GM12878 (cell line): Measurements from ENCODE around the gene FHOD3. TPM values are rescaled to one million over a fixed set of nuclear protein-coding genes. Genes with fewer than 3 reads are reported as not detected.

Experiments
- ATAC-seq: fragments of 200-7000 bp; cut with Tn5 transposase; 3 replicates; pipeline ENCODE4 v1.9.1; 2020; ENCODE audit warnings: mild to moderate bottlenecking, moderate library complexity
- BruUV-seq: library from RNA; stranded (reverse); fragments of 400-500 nt; replicated peaks from 2 replicates; lab custom pipeline; 2021; lab: Mats Ljungman, UMichigan
- CTCF ChIA-PET: fragments of 300-600 bp; sonication (Branson Sonifier 250); formaldehyde crosslinking; extraction: SDS; loops from one replicate; lab custom pipeline; 2021; ENCODE audit warnings: inconsistent platforms; lab: Yijun Ruan, JAX
- POLR2A ChIA-PET: fragments of 350-600 bp; formaldehyde crosslinking; extraction: SDS; loops from one replicate; lab custom pipeline; 2021; ENCODE audit warnings: inconsistent platforms; lab: Charles Lee
- RAD21 ChIA-PET: fragments of 300-600 bp; sonication (Branson Sonifier 250); formaldehyde crosslinking; loops from one replicate; lab custom pipeline; 2023; ENCODE audit warnings: antibody characterized with exemption; ENCODE audit not compliant: unreplicated experiment; lab: Charles Lee
- SMC1A ChIA-PET: fragments of 300-600 bp; sonication (Branson Sonifier 250); formaldehyde crosslinking; loops from one replicate; lab custom pipeline; 2023; ENCODE audit not compliant: unreplicated experiment, uncharacterized antibody; lab: Charles Lee
- DNase-seq: peaks from one replicate; pipeline ENCODE4 v3.0.0-alpha.2; 2011; ENCODE audit warnings: low read depth, low spot score
- FAIRE-seq: peaks from 3 replicates; lab custom pipeline; 2011; peaks lifted over from hg19 to GRCh38; lab: Jason Lieb, UNC
- H2AFZ ChIP-seq: 2 replicates; pipeline ENCODE4 v1.6.0; 2011; ENCODE audit warnings: low read depth, low read length, control low read depth; ENCODE audit not compliant: control insufficient read depth
- H3K27ac ChIP-seq: 2 replicates; pipeline ENCODE4 v1.5.1; 2011; ENCODE audit warnings: control low read depth; ENCODE audit not compliant: control insufficient read depth, insufficient read depth
- H3K27me3 ChIP-seq, 2 experiments: replicated peaks in 1 of 2; 2 replicates each; pipeline versions ENCODE4 v1.6.0 to v1.6.1; 2011; ENCODE audit warnings: low read length in 1 of 2; ENCODE audit not compliant: control insufficient read depth in 2 of 2, insufficient read depth in 2 of 2
- H3K36me3 ChIP-seq, 2 experiments: 2 replicates each; pipeline ENCODE4 v1.5.1; 2011; ENCODE audit warnings: low read length in 1 of 2; ENCODE audit not compliant: control insufficient read depth in 2 of 2, insufficient read depth in 2 of 2
- H3K4me1 ChIP-seq: 2 replicates; pipeline ENCODE4 v1.6.1; 2011; ENCODE audit warnings: mild to moderate bottlenecking, low read length, moderate library complexity, mixed read lengths; ENCODE audit not compliant: control insufficient read depth, insufficient read depth
- H3K4me2 ChIP-seq: 2 replicates; pipeline ENCODE4 v1.6.0; 2011; ENCODE audit warnings: control low read depth; ENCODE audit not compliant: control insufficient read depth, insufficient read depth
- H3K4me3 ChIP-seq: fragments of 200-600 bp; sonication (generic); 2 replicates; pipeline ENCODE4 v1.5.1; 2016
- H3K79me2 ChIP-seq: 2 replicates; pipeline ENCODE4 v1.6.0; 2011; ENCODE audit warnings: low read length; ENCODE audit not compliant: control insufficient read depth, insufficient read depth
- H3K9ac ChIP-seq: 2 replicates; pipeline ENCODE4 v1.8.0; 2011; ENCODE audit warnings: low read length, control low read depth, mixed read lengths; ENCODE audit not compliant: control insufficient read depth, insufficient read depth
- H3K9me3 ChIP-seq: replicated peaks from 3 replicates; pipeline ENCODE4 v1.5.1; 2011; ENCODE audit warnings: mild to moderate bottlenecking, low read length; ENCODE audit not compliant: control insufficient read depth, insufficient read depth
- H4K20me1 ChIP-seq: 2 replicates; pipeline ENCODE4 v1.6.0; 2011; ENCODE audit not compliant: control insufficient read depth, insufficient read depth
- BCL11A ChIP-seq: IDR thresholded peaks from 2 replicates; pipeline ENCODE4 v1.6.1; 2011; ENCODE audit warnings: low read depth, low read length
- CHD2 ChIP-seq: IDR thresholded peaks from 2 replicates; pipeline ENCODE4 v1.6.1; 2011; ENCODE audit warnings: low read depth, low read length, improper control_type of control experiment, borderline replicate concordance
- CREM ChIP-seq: IDR thresholded peaks from 2 replicates; pipeline ENCODE4 v1.6.1; 2014; ENCODE audit warnings: antibody characterized with exemption, low read depth
- HDAC2 ChIP-seq: fragments of 200-600 bp; sonication (generic); IDR thresholded peaks from 2 replicates; pipeline ENCODE4 v1.6.1; 2017
- MTA2 ChIP-seq: fragments of 450-650 bp; IDR thresholded peaks from 2 replicates; pipeline ENCODE4 v1.6.1; 2016; ENCODE audit warnings: low read depth, mild to moderate bottlenecking, moderate library complexity
- MYC ChIP-seq: IDR thresholded peaks from 2 replicates; pipeline ENCODE4 v1.6.1; 2011; ENCODE audit warnings: mild to moderate bottlenecking, low read length, moderate library complexity, inconsistent platforms; ENCODE audit not compliant: insufficient read depth, insufficient replicate concordance, insufficient read length, severe bottlenecking
- NFIC ChIP-seq: IDR thresholded peaks from 2 replicates; pipeline ENCODE4 v1.6.1; 2012; ENCODE audit warnings: low read depth, mild to moderate bottlenecking, inconsistent platforms, low read length, moderate library complexity
- RAD21 ChIP-seq: IDR thresholded peaks from 2 replicates; pipeline ENCODE4 v1.6.1; 2011; ENCODE audit warnings: mild to moderate bottlenecking, low read depth, low read length, moderate library complexity; ENCODE audit not compliant: insufficient read depth
- SIX5 ChIP-seq: IDR thresholded peaks from 2 replicates; pipeline ENCODE4 v1.6.1; 2011; ENCODE audit warnings: mild to moderate bottlenecking, low read depth, low read length, moderate library complexity; ENCODE audit not compliant: severe bottlenecking
- SMAD1 ChIP-seq: fragments of 450-650 bp; IDR thresholded peaks from 2 replicates; pipeline ENCODE4 v1.6.1; 2018; ENCODE audit warnings: mild to moderate bottlenecking, low read depth; ENCODE audit not compliant: partially characterized antibody
- TCF3 ChIP-seq: IDR thresholded peaks from 2 replicates; pipeline ENCODE4 v1.6.1; 2012; ENCODE audit warnings: low read depth, mild to moderate bottlenecking, low read length, borderline replicate concordance; ENCODE audit not compliant: insufficient read depth
- TCF7 ChIP-seq: IDR thresholded peaks from 2 replicates; pipeline ENCODE4 v1.6.1; 2014; ENCODE audit warnings: antibody characterized with exemption, borderline replicate concordance
- ZNF384 ChIP-seq: IDR thresholded peaks from 2 replicates; pipeline ENCODE4 v1.6.1; 2012; ENCODE audit warnings: low read depth, mild to moderate bottlenecking, low read length, improper control_type of control experiment, borderline replicate concordance
- WGBS: methylation state at CpG from one replicate; pipeline ENCODE4 v1.1.6; 2016; ENCODE audit warnings: low lambda C conversion rate; ENCODE audit not compliant: insufficient replicate concordance, insufficient coverage; ENCODE audit errors: missing lambda C conversion rate; 5-methylcytosine and 5-hydroxymethylcytosine counted together
- in situ Hi-C: fragments of 300-500 bp; cut with MboI; formaldehyde crosslinking; loops from 9 replicates; pipeline ENCODE4 v1.14.3; 2018; ENCODE audit warnings: mixed read lengths
- intact Hi-C: fragments of 100-400 bp; cut with micrococcal nuclease; formaldehyde crosslinking; loops from one replicate; pipeline ENCODE4 v1.14.2; 2022; ENCODE audit not compliant: unreplicated experiment
- polyA plus RNA-seq, 11 experiments: library from polyadenylated mRNA; depleted of rRNA in 4 of 11; unstranded in 6 of 11; stranded (reverse) in 5 of 11; fragments of >200 nt; fragmentation: Nextera tagmentation in 4 of 11; fragmentation: Illumina TruSeq in 1 of 11; extraction: Ambion mirVana in 4 of 11; extraction: Trizol in 1 of 11; gene quantifications; 1 replicate in 1 of 11; 2 replicates in 10 of 11; pipeline versions ENCODE4 v1.2.1 to v1.2.3, GENCODE V29; 2011 to 2016; ENCODE audit warnings: inconsistent platforms in 2 of 11, missing spikeins in 2 of 11, low read depth in 1 of 11
- total RNA-seq, 4 experiments: library from RNA; depleted of rRNA in 3 of 4; stranded (reverse); fragments of >200 nt in 3 of 4; fragmentation: Illumina TruSeq in 1 of 4; extraction: Trizol in 1 of 4; gene quantifications; 2 replicates each; pipeline versions ENCODE4 v1.2.1 to v1.2.3, GENCODE V29; 2013 to 2021
- TF ChIP-seq, protein P1 (sequence below): fragments of 450-650 bp; IDR thresholded peaks from 2 replicates; pipeline ENCODE4 v1.6.1; 2018; ENCODE audit warnings: borderline replicate concordance, mild to moderate bottlenecking; ENCODE audit not compliant: partially characterized antibody
- TF ChIP-seq, protein P2 (sequence below): IDR thresholded peaks from 2 replicates; pipeline ENCODE4 v1.6.1; 2011; ENCODE audit warnings: mild to moderate bottlenecking, low read depth, low read length, moderate library complexity; ENCODE audit not compliant: insufficient replicate concordance
- TF ChIP-seq, protein P3 (sequence below): fragments of 450-650 bp; IDR thresholded peaks from 2 replicates; pipeline ENCODE4 v1.6.1; 2014; ENCODE audit warnings: mild to moderate bottlenecking

FHOD3 gene
- total and polyA plus RNA-seq, 10 of the 15 experiments (the other 5 are each of a cell fraction or from before 2014, with no cell fraction given): 0.77 to 26.7 (median 10.4) TPM

- H3K9me3 ChIP-seq: no peaks in the 10 kb centered on the region
- BruUV-seq: no TSS peak
- no peak overlapping the region for H3K4me2 ChIP-seq
- H4K20me1 ChIP-seq: no peaks in the 10 kb centered on the region
- ChIA-PET SMC1A (interaction anchor here (1.1 to 2.6 kb wide), 4 partner anchors 10 to 67 kb away, joined by 3 to 9 read pairs (median 4); no protein-coding TSS in a partner anchor), POLR2A (interaction anchor here (0.5 kb wide), 1 partner anchor 473 kb away, joined by 7 read pairs; no protein-coding TSS in a partner anchor), CTCF (interaction anchor here (0.5 to 1.2 kb wide), 2 partner anchors 13 to 403 kb away, joined by 3 to 5 read pairs; no protein-coding TSS in a partner anchor), RAD21 (interaction anchor here (1.2 kb wide), 1 partner anchor 16 kb away, joined by 4 read pairs; no protein-coding TSS in a partner anchor)
- in situ Hi-C loops: no loop called here
- DNase-seq (no peak), FAIRE-seq (no peak), ATAC-seq (no peak)
- no peak overlapping the region for H3K9ac ChIP-seq
- H3K4me1 ChIP-seq: no peaks in the 10 kb centered on the region
- H3K36me3 ChIP-seq: no peaks in the 10 kb centered on the region; a peak in 1 of 4 replicates
- no peaks in the 10 kb centered on the region for H3K79me2 ChIP-seq
- no peak overlapping the region for H3K27ac ChIP-seq
- WGBS: 17% methylated on average over 2 of the region's 2 CpGs
- intact Hi-C loops: no loop called here
- H3K4me3 ChIP-seq: no peak overlapping the region
- H2AFZ ChIP-seq: no peak overlapping the region
- H3K27me3 ChIP-seq: no peaks in the 10 kb centered on the region
- TF ChIP-seq HDAC2: no peak
- no peak for TF ChIP-seq BCL11A
- no peak for TF ChIP-seq MYC
- TF ChIP-seq ZNF384: no peak
- no peak for TF ChIP-seq RAD21
- no peak for TF ChIP-seq TCF3
- no peak for TF ChIP-seq TCF7
- TF ChIP-seq MTA2: no peak
- TF ChIP-seq CREM: no peak
- no peak for TF ChIP-seq SMAD1
- TF ChIP-seq NFIC: no peak
- TF ChIP-seq, protein P1, sequence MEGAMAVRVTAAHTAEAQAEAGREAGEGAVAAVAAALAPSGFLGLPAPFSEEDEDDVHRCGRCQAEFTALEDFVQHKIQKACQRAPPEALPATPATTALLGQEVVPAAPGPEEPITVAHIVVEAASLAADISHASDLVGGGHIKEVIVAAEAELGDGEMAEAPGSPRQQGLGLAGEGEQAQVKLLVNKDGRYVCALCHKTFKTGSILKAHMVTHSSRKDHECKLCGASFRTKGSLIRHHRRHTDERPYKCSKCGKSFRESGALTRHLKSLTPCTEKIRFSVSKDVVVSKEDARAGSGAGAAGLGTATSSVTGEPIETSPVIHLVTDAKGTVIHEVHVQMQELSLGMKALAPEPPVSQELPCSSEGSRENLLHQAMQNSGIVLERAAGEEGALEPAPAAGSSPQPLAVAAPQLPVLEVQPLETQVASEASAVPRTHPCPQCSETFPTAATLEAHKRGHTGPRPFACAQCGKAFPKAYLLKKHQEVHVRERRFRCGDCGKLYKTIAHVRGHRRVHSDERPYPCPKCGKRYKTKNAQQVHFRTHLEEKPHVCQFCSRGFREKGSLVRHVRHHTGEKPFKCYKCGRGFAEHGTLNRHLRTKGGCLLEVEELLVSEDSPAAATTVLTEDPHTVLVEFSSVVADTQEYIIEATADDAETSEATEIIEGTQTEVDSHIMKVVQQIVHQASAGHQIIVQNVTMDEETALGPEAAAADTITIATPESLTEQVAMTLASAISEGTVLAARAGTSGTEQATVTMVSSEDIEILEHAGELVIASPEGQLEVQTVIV: no peak
- no peak for TF ChIP-seq SIX5
- TF ChIP-seq CHD2: no peak
- TF ChIP-seq, protein P2, sequence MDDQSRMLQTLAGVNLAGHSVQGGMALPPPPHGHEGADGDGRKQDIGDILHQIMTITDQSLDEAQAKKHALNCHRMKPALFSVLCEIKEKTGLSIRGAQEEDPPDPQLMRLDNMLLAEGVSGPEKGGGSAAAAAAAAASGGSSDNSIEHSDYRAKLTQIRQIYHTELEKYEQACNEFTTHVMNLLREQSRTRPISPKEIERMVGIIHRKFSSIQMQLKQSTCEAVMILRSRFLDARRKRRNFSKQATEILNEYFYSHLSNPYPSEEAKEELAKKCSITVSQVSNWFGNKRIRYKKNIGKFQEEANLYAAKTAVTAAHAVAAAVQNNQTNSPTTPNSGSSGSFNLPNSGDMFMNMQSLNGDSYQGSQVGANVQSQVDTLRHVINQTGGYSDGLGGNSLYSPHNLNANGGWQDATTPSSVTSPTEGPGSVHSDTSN: no peak
- TF ChIP-seq, protein P3, sequence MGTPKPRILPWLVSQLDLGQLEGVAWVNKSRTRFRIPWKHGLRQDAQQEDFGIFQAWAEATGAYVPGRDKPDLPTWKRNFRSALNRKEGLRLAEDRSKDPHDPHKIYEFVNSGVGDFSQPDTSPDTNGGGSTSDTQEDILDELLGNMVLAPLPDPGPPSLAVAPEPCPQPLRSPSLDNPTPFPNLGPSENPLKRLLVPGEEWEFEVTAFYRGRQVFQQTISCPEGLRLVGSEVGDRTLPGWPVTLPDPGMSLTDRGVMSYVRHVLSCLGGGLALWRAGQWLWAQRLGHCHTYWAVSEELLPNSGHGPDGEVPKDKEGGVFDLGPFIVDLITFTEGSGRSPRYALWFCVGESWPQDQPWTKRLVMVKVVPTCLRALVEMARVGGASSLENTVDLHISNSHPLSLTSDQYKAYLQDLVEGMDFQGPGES: no peak
Observed at GRCh38 chr18:36620788-36621187, 323.3 kb downstream of the FHOD3 start.
